ENCODE results near the gene TJP2.

Gene TJP2

GRCh38 chr9:69255591-69255990 lies 81.5 kb downstream of the TJP2 start:
- Histone ChIP-seq H3K9me3 (ENCODE audit: low read depth, low read length) (no peaks in the 10 kb centered on the region), H3K36me3 (ENCODE audit: insufficient read depth, low read length) (no peaks in the 10 kb centered on the region; the same call in 1 of the 2 replicates), H3K9ac (ENCODE audit: insufficient read length) (no peak overlapping the region), H3K27ac (no peak overlapping the region), H3K4me3 (no peak overlapping the region)
- no peak for TF ChIP-seq FOXP2 (optimal IDR thresholded peaks at IDR 0.05; ENCODE audit: control extremely low read depth, extremely low read length, insufficient read depth)
- no peak for TF ChIP-seq EZH2 (IDR thresholded peaks at IDR 0.05)
- no peak for TF ChIP-seq POLR2AphosphoS5 (IDR thresholded peaks at IDR 0.05; ENCODE audit: borderline replicate concordance, low read depth, low read length)
- DNase-seq (ENCODE audit: low read depth, low spot score), result no peak

- Histone ChIP-seq H3K4me3 (no peak overlapping the region), H3K9ac (ENCODE audit: insufficient read length) (no peak overlapping the region), H3K9me3 (ENCODE audit: low read depth, low read length) (no peaks in the 10 kb centered on the region), H3K27ac (no peak overlapping the region), H3K36me3 (ENCODE audit: insufficient read depth, low read length) (no peaks in the 10 kb centered on the region; the same call in 1 of the 2 replicates)
- TF ChIP-seq FOXP2 (optimal IDR thresholded peaks at IDR 0.05; ENCODE audit: control extremely low read depth, extremely low read length, insufficient read depth), result no peak
- no peak for TF ChIP-seq EZH2 (IDR thresholded peaks at IDR 0.05)
- TF ChIP-seq POLR2AphosphoS5 (IDR thresholded peaks at IDR 0.05; ENCODE audit: borderline replicate concordance, low read depth, low read length), result no peak
- no peak for DNase-seq (ENCODE audit: low read depth, low spot score)
Measured at GRCh38 chr9:69258551-69258950, 84.5 kb downstream of the TJP2 start.

GRCh38 chr9:69260161-69260560 lies 86.1 kb downstream of the TJP2 start:
- Histone ChIP-seq H3K27ac (no peak overlapping the region), H3K9me3 (ENCODE audit: low read depth, low read length) (no peaks in the 10 kb centered on the region), H3K4me3 (no peak overlapping the region), H3K36me3 (ENCODE audit: insufficient read depth, low read length) (no peaks in the 10 kb centered on the region), H3K9ac (ENCODE audit: insufficient read length) (no peak overlapping the region)
- DNase-seq (ENCODE audit: low read depth, low spot score), result no peak
- TF ChIP-seq EZH2 (IDR thresholded peaks at IDR 0.05) (no peak), POLR2AphosphoS5 (IDR thresholded peaks at IDR 0.05; ENCODE audit: borderline replicate concordance, low read depth, low read length) (no peak), FOXP2 (optimal IDR thresholded peaks at IDR 0.05; ENCODE audit: control extremely low read depth, extremely low read length, insufficient read depth) (no peak)

DNA sequence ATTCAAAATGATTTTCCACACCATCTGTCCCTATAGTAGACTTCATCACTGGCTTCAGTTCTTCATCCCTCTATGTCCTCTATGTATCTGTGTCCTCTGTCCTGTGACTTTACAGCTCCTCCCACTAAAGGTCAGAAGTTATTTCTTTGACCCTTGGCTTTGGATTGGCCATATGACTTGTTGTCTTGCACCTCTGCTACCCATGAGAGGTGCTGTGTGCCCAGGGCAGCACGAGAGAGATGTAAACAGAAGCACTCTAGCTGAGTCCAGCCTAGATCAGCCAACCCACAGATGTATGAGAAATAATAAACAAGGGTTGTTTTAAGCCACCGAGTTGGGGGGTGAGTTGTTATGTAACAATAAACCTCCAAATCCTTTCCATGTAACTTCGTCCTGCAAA lies 87.6 kb downstream of the TJP2 start:
- DNase-seq (ENCODE audit: low read depth, low spot score), result no peak
- Histone ChIP-seq H3K9me3 (ENCODE audit: low read depth, low read length) (no peaks in the 10 kb centered on the region), H3K4me3 (no peak overlapping the region), H3K27ac (no peak overlapping the region), H3K9ac (ENCODE audit: insufficient read length) (no peak overlapping the region), H3K36me3 (ENCODE audit: insufficient read depth, low read length) (no peaks in the 10 kb centered on the region)
- no peak for TF ChIP-seq EZH2 (IDR thresholded peaks at IDR 0.05)
- no peak for TF ChIP-seq POLR2AphosphoS5 (IDR thresholded peaks at IDR 0.05; ENCODE audit: borderline replicate concordance, low read depth, low read length)
- no peak for TF ChIP-seq FOXP2 (optimal IDR thresholded peaks at IDR 0.05; ENCODE audit: control extremely low read depth, extremely low read length, insufficient read depth)

DNA sequence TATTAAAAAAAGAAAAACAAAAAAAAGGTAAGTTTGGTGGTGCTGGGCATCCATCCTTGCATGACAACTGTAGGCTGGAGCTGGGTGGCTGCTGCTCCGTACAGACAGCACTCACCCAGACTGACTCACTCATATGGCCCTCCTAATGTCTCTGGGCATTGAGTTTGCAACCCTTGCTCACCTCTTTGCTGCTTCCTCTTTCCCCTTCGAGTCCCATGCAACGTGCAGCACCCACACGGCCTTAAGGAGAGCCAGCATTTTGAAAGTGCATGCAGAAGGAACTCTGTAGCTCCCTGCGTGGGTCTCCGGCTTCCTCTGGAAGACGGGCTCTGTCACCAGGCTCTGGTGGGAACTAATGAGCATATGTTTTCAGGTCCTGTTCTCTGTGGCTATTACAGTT lies 90.4 kb downstream of the TJP2 start:
- no peaks in the 10 kb centered on the region for H3K9me3 ChIP-seq (ENCODE audit: low read depth, low read length)
- H3K27ac ChIP-seq, result no peak overlapping the region
- no peak for TF ChIP-seq EZH2 (IDR thresholded peaks at IDR 0.05)
- no peak for TF ChIP-seq POLR2AphosphoS5 (IDR thresholded peaks at IDR 0.05; ENCODE audit: borderline replicate concordance, low read depth, low read length)
- TF ChIP-seq FOXP2 (optimal IDR thresholded peaks at IDR 0.05; ENCODE audit: control extremely low read depth, extremely low read length, insufficient read depth), result no peak
- no peaks in the 10 kb centered on the region for H3K36me3 ChIP-seq (ENCODE audit: insufficient read depth, low read length)
- H3K9ac ChIP-seq (ENCODE audit: insufficient read length), result no peak overlapping the region
- H3K4me3 ChIP-seq, result no peak overlapping the region
- no peak for DNase-seq (ENCODE audit: low read depth, low spot score)

GRCh38 chr9:69265891-69266290 lies 91.8 kb downstream of the TJP2 start:
- H3K9ac ChIP-seq (ENCODE audit: insufficient read length), result no peak overlapping the region
- H3K4me3 ChIP-seq, result no peak overlapping the region
- no peak overlapping the region for H3K27ac ChIP-seq
- TF ChIP-seq FOXP2 (optimal IDR thresholded peaks at IDR 0.05; ENCODE audit: control extremely low read depth, extremely low read length, insufficient read depth), result no peak
- no peak for TF ChIP-seq EZH2 (IDR thresholded peaks at IDR 0.05)
- TF ChIP-seq POLR2AphosphoS5 (IDR thresholded peaks at IDR 0.05; ENCODE audit: borderline replicate concordance, low read depth, low read length), result no peak
- H3K9me3 ChIP-seq (ENCODE audit: low read depth, low read length), result no peaks in the 10 kb centered on the region
- no peaks in the 10 kb centered on the region for H3K36me3 ChIP-seq (ENCODE audit: insufficient read depth, low read length)
- DNase-seq (ENCODE audit: low read depth, low spot score), result no peak

DNA sequence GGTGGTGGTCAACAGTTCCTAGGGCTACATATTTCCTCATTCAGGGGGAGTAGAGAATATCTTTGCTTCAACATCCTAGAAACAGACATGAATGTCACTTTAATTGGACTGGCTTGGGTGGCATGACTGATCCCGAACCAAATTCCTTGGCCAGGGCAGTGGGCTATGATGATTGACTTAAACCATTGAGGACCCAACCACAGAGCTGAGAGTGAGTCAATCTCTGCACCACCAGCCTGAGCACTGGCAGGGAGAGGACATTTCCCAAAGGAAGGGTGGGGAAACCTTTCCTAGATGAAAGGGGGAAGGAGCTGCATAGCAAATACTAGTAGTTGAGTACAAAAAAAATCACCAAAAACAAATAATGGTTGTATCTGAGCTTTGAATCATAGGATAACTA lies 98.1 kb downstream of the TJP2 start:
- H3K27ac ChIP-seq, result no peak overlapping the region
- H3K36me3 ChIP-seq (ENCODE audit: insufficient read depth, low read length), result no peaks in the 10 kb centered on the region
- no peak for DNase-seq (ENCODE audit: low read depth, low spot score)
- no peaks in the 10 kb centered on the region for H3K9me3 ChIP-seq (ENCODE audit: low read depth, low read length)
- no peak overlapping the region for H3K4me3 ChIP-seq
- H3K9ac ChIP-seq (ENCODE audit: insufficient read length), result no peak overlapping the region
- no peak for TF ChIP-seq FOXP2 (optimal IDR thresholded peaks at IDR 0.05; ENCODE audit: control extremely low read depth, extremely low read length, insufficient read depth)
- TF ChIP-seq POLR2AphosphoS5 (IDR thresholded peaks at IDR 0.05; ENCODE audit: borderline replicate concordance, low read depth, low read length), result no peak
- no peak for TF ChIP-seq EZH2 (IDR thresholded peaks at IDR 0.05)

GRCh38 chr9:69273161-69273560 lies 99.1 kb downstream of the TJP2 start:
- H3K4me3 ChIP-seq, result no peak overlapping the region
- DNase-seq (ENCODE audit: low read depth, low spot score), result no peak
- no peak overlapping the region for H3K9ac ChIP-seq (ENCODE audit: insufficient read length)
- no peak overlapping the region for H3K27ac ChIP-seq
- TF ChIP-seq POLR2AphosphoS5 (IDR thresholded peaks at IDR 0.05; ENCODE audit: borderline replicate concordance, low read depth, low read length), result no peak
- no peak for TF ChIP-seq EZH2 (IDR thresholded peaks at IDR 0.05)
- TF ChIP-seq FOXP2 (optimal IDR thresholded peaks at IDR 0.05; ENCODE audit: control extremely low read depth, extremely low read length, insufficient read depth), result no peak
- H3K36me3 ChIP-seq (ENCODE audit: insufficient read depth, low read length), result no peaks in the 10 kb centered on the region
- H3K9me3 ChIP-seq (ENCODE audit: low read depth, low read length), result no peaks in the 10 kb centered on the region

DNA sequence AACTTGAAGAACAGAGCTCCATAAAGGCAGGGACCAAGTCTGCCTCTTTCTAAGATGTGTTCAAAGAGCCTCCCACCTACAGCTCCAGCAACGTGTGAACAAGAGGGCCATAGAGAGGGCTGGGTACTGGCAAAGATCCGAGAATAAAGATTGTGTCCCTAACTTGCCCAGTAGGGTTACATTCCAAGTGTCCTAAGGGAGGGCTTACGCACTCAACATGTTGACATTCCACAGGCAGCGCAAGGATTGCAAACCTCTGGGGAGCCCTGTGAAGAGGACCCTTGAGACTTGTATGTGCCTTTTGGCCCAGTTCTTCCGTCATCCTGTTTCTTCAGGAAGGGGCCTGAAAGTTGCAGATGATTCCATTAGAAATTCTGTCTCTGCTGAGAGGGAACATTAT lies 102.7 kb downstream of the TJP2 start:
- DNase-seq (ENCODE audit: low read depth, low spot score), result no peak
- TF ChIP-seq FOXP2 (optimal IDR thresholded peaks at IDR 0.05; ENCODE audit: control extremely low read depth, extremely low read length, insufficient read depth), result no peak
- TF ChIP-seq POLR2AphosphoS5 (IDR thresholded peaks at IDR 0.05; ENCODE audit: borderline replicate concordance, low read depth, low read length), result no peak
- no peak for TF ChIP-seq EZH2 (IDR thresholded peaks at IDR 0.05)

More for the DNA sequence above, 102.7 kb downstream of the TJP2 start:
- no peak overlapping the region for H3K27ac ChIP-seq
- H3K9ac ChIP-seq (ENCODE audit: insufficient read length), result no peak overlapping the region
- H3K4me3 ChIP-seq, result no peak overlapping the region
- no peaks in the 10 kb centered on the region for H3K9me3 ChIP-seq (ENCODE audit: low read depth, low read length)
- H3K36me3 ChIP-seq (ENCODE audit: insufficient read depth, low read length), result no peaks in the 10 kb centered on the region

Measured in SK-N-MC (cell line).